Prostate gland (tissue), 2 donors: ENCODE data around the gene PFKFB3.

Experiments
- CTCF ChIP-seq, 4 experiments: fragments of 200-600 bp in 2 of 4; fragments of 450-650 bp in 2 of 4; sonication (generic) in 2 of 4; IDR thresholded peaks; 1 replicate in 3 of 4; 2 replicates in 1 of 4; pipeline ENCODE4 v1.5.1; 2016 to 2019; ENCODE audit warnings: antibody characterized with exemption in 4 of 4, mild to moderate bottlenecking in 2 of 4, moderate library complexity in 2 of 4
- POLR2AphosphoS5 ChIP-seq: sonication (generic); formaldehyde crosslinking; IDR thresholded peaks from one replicate; pipeline ENCODE4 v1.6.1; 2017; ENCODE audit warnings: antibody characterized with exemption

- TF ChIP-seq CTCF (IDR thresholded peaks at IDR 0.05): no peak
- TF ChIP-seq POLR2AphosphoS5: no peak
Measured at GRCh38 chr10:6212806-6213205, 10.1 kb downstream of the PFKFB3 start.
